Measurements from ENCODE around the gene MBD2.

MBD2 gene

DNA sequence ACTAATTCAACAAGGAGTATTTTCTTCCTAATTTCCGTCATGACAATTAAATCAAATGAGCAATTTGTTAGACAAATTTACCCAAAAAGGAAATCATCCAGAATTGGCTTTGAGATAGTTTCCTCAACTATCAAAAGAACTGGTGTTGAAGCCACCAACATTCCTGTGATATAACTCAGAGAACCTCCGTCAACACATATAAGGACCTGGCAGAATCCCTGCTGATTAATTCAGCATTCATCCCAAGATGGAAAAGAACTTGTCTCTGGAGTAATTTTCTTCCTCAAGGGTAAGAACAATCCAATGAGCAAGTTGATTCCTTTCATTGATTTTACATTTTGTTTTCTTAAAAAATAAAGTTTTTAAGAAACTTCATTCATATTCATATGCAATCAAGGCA lies 62.0 kb downstream of the MBD2 start:
- H3K4me2 ChIP-seq, result no peak overlapping the region
- no peak overlapping the region for H2AFZ ChIP-seq (ENCODE audit: low read depth)
- no peak overlapping the region for H3K9ac ChIP-seq
- H3K79me2 ChIP-seq (ENCODE audit: insufficient read depth, low read depth), result peaks cover 7% of the 10 kb centered on the region
- H4K20me1 ChIP-seq (ENCODE audit: insufficient read depth), result 0 out of 2 replicates have a peak, but pooled peaks cover 3% of the 10 kb centered on the region
- H3K36me3 ChIP-seq (ENCODE audit: insufficient read depth), result peaks cover 39% of the 10 kb centered on the region
- H3K4me1 ChIP-seq (ENCODE audit: low read depth, poor library complexity, severe bottlenecking), result no peaks in the 10 kb centered on the region
- H3K27ac ChIP-seq, result no peak overlapping the region
- no peak overlapping the region for H3K4me3 ChIP-seq (IDR thresholded peaks at IDR 0.05; ENCODE audit: insufficient read depth, low read depth, low read length)
- TF ChIP-seq, protein P1, sequence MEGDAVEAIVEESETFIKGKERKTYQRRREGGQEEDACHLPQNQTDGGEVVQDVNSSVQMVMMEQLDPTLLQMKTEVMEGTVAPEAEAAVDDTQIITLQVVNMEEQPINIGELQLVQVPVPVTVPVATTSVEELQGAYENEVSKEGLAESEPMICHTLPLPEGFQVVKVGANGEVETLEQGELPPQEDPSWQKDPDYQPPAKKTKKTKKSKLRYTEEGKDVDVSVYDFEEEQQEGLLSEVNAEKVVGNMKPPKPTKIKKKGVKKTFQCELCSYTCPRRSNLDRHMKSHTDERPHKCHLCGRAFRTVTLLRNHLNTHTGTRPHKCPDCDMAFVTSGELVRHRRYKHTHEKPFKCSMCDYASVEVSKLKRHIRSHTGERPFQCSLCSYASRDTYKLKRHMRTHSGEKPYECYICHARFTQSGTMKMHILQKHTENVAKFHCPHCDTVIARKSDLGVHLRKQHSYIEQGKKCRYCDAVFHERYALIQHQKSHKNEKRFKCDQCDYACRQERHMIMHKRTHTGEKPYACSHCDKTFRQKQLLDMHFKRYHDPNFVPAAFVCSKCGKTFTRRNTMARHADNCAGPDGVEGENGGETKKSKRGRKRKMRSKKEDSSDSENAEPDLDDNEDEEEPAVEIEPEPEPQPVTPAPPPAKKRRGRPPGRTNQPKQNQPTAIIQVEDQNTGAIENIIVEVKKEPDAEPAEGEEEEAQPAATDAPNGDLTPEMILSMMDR (conservative IDR thresholded peaks at IDR 0.05; ENCODE audit: low read depth, low read length), result no peak
- H3K27me3 ChIP-seq (ENCODE audit: insufficient read depth, low read depth), result no peaks in the 10 kb centered on the region

DNA sequence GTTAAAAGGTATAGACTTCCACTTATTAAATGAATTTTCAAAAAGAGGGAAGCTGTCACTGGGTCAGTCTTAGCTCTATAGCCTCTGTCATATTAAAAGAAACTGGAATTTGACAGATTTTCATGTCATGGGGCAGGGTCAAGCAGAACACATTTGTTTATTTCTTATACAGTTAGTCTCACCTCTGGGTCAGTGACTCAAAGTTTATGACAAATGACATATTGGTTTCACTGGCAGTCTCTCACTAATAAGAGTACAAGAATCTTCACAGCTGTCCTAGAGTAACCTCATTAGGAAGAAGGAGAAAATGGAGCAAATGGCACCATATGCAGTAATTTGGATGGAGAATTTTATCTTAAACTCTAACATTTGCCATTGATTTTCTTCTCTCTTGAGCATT lies 63.2 kb downstream of the MBD2 start:
- H3K27ac ChIP-seq, result no peak overlapping the region
- TF ChIP-seq, protein P1 (conservative IDR thresholded peaks at IDR 0.05; ENCODE audit: low read depth, low read length), result no peak
- no peaks in the 10 kb centered on the region for H3K4me1 ChIP-seq (ENCODE audit: low read depth, poor library complexity, severe bottlenecking)
- 0 out of 2 replicates have a peak, but pooled peaks cover 3% of the 10 kb centered on the region for H4K20me1 ChIP-seq (ENCODE audit: insufficient read depth)
- H2AFZ ChIP-seq (ENCODE audit: low read depth), result no peak overlapping the region
- H3K9ac ChIP-seq, result no peak overlapping the region
- no peaks in the 10 kb centered on the region for H3K27me3 ChIP-seq (ENCODE audit: insufficient read depth, low read depth)
- H3K36me3 ChIP-seq (ENCODE audit: insufficient read depth), result peaks cover 39% of the 10 kb centered on the region
- H3K4me2 ChIP-seq, result no peak overlapping the region
- no peak overlapping the region for H3K4me3 ChIP-seq (IDR thresholded peaks at IDR 0.05; ENCODE audit: insufficient read depth, low read depth, low read length)
- H3K79me2 ChIP-seq (ENCODE audit: insufficient read depth, low read depth), result no peaks in the 10 kb centered on the region; the same call in 1 of the 2 replicates

DNA sequence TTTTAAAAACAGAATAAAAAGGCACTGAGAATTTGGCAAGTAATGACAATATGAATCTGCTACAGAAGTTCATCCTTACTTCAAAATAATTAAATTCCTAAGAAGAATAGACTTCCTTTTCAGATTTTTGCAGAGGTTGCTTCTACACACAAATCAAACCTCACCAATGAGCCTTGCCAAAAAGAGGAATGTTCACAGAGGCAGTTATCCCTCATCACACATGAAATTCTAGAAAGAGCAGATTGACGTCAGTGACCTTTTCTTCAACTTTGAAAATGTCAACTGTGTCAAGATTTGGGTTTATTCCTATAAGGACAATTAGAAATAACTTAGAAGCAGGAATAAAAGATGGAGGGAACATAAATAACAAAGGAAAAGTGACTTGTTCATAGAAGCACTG lies 64.6 kb downstream of the MBD2 start:
- Histone ChIP-seq H3K9ac (no peak overlapping the region), H4K20me1 (ENCODE audit: insufficient read depth) (0 out of 2 replicates have a peak, but pooled peaks cover 3% of the 10 kb centered on the region), H3K4me1 (ENCODE audit: low read depth, poor library complexity, severe bottlenecking) (no peaks in the 10 kb centered on the region), H3K4me3 (IDR thresholded peaks at IDR 0.05; ENCODE audit: insufficient read depth, low read depth, low read length) (no peak overlapping the region), H3K79me2 (ENCODE audit: insufficient read depth, low read depth) (peaks cover 6% of the 10 kb centered on the region; the same call in 1 of the 2 replicates), H3K27me3 (ENCODE audit: insufficient read depth, low read depth) (no peaks in the 10 kb centered on the region), H2AFZ (ENCODE audit: low read depth) (no peak overlapping the region), H3K36me3 (ENCODE audit: insufficient read depth) (peaks cover 45% of the 10 kb centered on the region), H3K27ac (no peak overlapping the region), H3K4me2 (no peak overlapping the region)
- TF ChIP-seq, protein P1 (conservative IDR thresholded peaks at IDR 0.05; ENCODE audit: low read depth, low read length), result no peak

DNA sequence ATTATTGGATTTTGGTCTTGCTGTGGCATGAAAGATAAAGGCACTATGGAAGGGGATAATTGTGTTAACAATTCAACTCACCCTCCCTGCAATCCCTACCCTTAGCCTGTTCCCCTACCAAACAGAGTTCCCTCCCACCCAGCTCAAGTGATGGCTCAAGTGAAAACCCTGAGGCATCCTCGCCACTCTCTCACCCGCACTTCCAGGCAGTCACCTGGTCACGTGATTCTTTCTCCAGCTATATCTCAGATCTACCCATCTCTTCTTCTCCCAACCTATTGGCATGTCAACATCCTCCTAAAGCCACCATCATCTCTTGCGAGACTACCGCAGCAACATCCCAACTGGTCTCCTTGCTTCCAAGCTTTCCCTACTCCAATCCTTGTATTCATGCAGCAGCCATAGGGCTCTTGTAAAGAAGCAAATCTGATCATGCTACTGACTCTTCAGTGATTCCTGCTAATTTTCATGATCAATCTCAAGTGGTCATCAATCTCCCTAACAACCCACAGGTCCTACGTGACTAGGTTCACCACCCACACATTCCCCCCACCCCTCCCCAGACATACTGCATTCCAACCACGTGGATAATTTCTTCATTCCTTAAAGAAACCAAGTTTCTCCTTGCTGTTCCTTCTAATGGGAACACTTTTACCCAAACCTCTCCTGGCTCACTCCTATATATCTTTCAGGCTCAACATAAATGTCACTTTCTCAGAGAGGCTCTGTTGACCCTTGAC lies 66.7 kb downstream of the MBD2 start:
- no peak overlapping the region for H3K4me3 ChIP-seq (IDR thresholded peaks at IDR 0.05; ENCODE audit: insufficient read depth, low read depth, low read length)
- no peak overlapping the region for H3K4me2 ChIP-seq
- H3K27me3 ChIP-seq (ENCODE audit: insufficient read depth, low read depth), result no peaks in the 10 kb centered on the region
- H3K27ac ChIP-seq, result no peak overlapping the region
- no peaks in the 10 kb centered on the region for H3K4me1 ChIP-seq (ENCODE audit: low read depth, poor library complexity, severe bottlenecking)
- H4K20me1 ChIP-seq (ENCODE audit: insufficient read depth), result 0 out of 2 replicates have a peak, but pooled peaks cover 3% of the 10 kb centered on the region
- H3K36me3 ChIP-seq (ENCODE audit: insufficient read depth), result peaks cover 37% of the 10 kb centered on the region; the same call in 1 of the 2 replicates
- no peak overlapping the region for H2AFZ ChIP-seq (ENCODE audit: low read depth)
- peaks cover 6% of the 10 kb centered on the region; the same call in 1 of the 2 replicates for H3K79me2 ChIP-seq (ENCODE audit: insufficient read depth, low read depth)
- TF ChIP-seq, protein P1 (conservative IDR thresholded peaks at IDR 0.05; ENCODE audit: low read depth, low read length), result no peak
- no peak overlapping the region for H3K9ac ChIP-seq
